NOMO-1 (cell line): Measurements from ENCODE around the gene ZNF286A.
"Not testable (repeated sequence)": the region's sequence is repeated elsewhere in the genome, so short reads cannot be mapped to it uniquely, and the experiment has no call there.

Experiments
- DNase-seq, 2 experiments: peaks; one replicate each; lab custom pipeline; 2025; ENCODE audit not compliant: unreplicated experiment in 2 of 2; lab: John Stamatoyannopoulos, UW

Gene ZNF286A

DNA sequence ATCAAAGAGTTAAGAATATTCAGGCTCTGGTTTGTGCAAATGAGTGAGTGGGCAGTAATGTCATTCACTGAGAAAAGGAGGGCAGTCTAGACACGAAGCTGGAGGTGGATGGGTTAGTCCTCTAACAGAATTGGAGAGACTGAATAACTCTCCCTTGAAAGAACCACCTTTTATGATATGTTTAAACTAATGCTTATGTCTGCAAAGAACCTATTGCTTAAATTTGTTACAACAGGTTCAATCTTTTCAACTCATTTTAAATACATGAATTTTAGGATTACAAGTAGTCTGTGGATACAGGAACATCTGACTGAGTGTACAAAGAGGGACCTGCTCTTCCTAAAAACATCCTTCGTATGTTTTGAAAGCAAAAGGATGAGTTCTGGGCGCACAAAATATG is 585 bp upstream of the ZNF286A start:
- not testable (repeated sequence) for DNase-seq

DNA sequence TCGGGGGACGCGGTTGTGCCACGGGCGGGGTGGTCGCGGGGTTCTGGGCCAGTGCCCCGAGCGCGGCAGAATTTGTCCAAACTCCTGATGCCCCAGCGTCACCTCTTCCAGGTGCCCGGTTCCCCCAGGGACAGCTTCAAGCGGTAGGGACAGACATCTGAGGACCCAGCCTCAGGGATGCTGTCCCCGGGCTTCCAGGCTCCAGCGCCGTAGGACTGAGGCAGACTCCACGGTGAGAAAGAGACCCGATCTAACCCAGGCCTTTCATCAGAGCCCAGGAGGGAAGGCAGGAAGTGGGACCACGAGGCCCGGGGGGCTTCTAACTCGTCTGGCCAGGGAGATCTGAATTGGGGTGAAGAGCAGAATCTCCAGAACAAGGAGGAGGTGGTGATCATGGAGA is 385 bp downstream of the ZNF286A start:
- not testable (repeated sequence) for DNase-seq

DNA sequence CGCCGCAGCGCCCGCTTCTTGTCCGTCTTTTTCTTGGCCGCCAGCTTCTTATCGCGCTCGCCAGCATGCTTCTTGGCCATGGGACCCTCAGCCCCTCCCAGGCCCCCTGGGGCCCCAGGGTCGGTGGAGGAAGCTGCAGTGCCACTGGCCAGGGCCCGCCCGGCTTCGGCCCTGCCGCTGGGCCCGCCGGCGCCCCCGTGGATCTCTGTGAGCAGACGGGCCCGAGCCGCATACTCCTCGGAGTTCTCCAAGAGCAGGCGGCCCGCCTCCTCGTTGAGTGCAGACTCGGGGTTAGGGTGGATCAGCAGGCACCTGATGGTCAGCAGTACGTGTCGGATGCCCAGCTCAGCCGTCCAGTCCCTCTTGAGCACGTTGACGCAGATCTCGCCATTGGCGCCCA is 4.7 kb downstream of the ZNF286A start:
- DNase-seq, result not testable (repeated sequence)

DNA sequence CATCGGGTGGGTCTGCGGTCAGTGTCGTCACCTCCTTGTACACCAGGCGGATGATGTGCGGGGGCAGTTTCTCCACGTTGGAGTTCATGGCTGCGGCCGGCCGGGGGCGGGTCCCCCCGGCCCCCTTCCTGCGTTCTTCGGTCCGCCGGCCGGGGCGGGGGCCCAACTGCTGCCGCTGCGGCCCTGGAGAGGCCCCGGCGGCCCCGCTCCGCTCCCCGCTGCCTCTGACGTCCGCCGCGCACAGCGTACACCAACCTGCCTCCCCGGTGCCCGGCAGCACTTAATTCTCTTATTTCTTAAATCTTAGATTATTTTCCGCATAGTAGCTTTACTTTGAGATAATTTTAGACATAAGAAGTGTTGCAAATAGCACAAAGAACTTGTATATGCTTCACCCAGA is 5.3 kb downstream of the ZNF286A start:
- not testable (repeated sequence) for DNase-seq

DNA sequence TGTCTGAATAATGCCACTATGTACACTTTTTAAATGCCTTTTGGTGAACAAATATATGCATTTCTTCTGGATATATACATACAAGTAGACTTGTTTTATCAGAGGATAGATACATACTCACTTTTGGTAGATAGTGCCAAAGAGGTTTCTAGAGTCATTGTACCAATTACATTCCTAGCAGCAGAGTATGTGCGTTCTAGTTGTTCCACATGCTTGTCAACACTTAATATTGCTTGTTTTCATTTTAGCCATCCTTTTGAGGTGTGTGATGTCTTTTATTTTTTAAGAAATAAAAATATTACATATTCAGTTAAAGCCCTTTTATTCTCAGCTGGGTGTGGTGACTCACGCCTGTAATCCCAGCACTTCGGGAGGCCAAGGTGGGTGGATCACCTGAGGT is 9.3 kb downstream of the ZNF286A start:
- DNase-seq, result not testable (repeated sequence)

DNA sequence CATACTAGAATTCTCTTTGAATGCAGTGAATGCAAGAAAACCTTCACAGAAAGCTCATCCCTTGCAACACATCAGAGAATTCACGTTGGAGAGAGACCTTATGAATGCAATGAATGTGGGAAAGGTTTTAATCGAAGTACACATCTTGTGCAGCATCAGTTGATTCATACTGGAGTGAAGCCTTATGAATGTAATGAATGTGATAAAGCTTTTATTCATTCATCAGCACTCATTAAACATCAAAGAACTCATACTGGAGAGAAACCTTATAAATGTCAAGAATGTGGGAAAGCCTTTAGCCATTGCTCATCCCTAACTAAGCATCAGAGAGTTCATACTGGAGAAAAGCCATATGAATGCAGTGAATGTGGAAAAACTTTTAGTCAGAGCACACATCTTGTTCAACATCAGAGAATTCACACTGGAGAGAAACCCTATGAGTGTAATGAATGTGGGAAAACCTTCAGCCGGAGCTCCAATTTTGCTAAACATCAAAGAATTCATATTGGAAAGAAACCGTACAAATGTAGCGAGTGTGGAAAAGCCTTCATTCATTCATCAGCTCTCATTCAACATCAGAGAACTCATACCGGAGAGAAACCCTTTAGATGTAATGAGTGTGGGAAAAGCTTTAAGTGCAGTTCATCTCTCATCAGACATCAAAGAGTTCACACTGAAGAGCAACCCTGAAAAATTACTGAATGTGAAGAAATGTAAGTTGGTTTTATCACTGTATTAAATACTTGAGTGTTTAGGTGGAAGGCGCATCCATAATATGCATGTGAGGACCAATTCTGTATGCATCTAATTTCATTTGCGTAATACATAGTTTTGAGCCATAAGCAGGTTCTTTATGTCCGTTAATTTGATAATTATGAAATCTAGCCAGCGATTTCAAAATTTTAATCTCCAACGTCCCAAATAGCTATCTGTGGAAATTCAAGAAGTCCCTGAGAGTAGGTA is 17.3 kb downstream of the ZNF286A start:
- DNase-seq, result not testable (repeated sequence)

DNA sequence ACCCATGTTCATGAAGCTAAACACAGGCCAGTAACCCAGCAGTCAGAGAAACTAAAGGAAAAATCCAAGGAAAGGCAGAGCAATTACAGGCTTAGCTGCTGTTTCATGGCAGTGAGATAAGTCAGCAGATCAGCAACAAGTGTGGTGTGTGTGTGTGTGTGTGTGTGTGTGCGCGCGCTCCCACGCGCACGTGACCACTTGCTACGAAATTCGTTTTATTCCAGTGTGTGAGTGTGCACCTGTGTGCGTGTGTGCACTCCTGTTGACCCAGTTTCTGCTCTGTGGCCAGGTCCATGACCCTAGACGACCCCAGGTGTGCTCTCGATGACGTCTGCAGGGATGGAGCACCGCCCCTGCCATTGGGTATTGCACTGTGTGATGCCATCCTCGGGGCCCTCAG is 31.0 kb downstream of the ZNF286A start:
- DNase-seq, result not testable (repeated sequence)

DNA sequence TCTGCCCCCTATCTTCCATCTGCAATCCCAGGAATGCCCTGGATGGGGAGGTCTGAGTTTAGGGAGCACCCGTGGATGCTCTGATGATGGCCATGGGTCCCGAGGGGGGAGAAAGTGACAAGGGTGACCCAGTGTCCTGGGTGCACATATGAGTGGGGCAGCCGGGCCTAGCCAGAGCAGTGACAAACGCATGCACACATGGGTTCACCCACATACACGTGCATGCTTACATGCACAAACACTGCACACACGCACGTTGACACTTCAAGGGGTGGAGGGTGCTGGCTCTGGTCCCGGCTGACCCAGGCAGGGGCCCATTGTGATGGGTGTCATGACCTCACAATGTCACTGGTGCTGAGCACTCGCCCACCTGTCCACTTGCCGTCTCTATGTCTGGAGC is 32.3 kb downstream of the ZNF286A start, which contains the start of gene TBC1D26:
TBC1D26 (plus strand) TSS at position 384 of the 400 bp plus-strand sequence. CDS start 3,066 bp downstream, outside the sequence.
- not testable (repeated sequence) for DNase-seq

DNA sequence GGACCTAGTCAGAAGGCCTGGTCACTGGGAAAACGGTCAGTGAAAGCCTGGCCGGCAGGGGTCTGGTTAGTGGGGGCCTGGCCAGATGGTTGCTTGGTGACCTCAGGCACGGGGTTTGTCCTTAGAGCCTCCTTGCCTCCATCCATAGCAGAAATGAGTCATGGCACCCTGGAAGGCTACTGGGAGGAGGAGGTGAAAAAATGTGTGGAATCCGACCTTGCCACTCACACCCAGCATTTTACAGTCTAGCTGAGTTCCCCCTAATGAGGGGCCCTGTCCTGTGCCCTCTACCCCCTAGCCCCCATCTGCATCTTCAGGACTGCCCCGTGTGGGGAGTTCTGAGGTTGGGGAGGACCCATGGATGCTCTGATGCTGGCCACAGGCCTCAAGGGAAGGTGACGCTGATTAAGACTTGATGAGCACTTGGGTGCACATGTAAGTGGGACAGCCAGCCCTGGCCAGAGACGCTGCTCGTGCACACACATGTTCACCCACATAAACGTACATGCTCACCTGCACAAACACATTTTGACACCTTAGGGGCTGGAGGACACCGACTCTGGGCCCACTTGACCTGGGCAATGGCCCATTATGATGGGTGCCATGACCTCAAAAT is 33.7 kb downstream of the ZNF286A start:
- not testable (repeated sequence) for DNase-seq

DNA sequence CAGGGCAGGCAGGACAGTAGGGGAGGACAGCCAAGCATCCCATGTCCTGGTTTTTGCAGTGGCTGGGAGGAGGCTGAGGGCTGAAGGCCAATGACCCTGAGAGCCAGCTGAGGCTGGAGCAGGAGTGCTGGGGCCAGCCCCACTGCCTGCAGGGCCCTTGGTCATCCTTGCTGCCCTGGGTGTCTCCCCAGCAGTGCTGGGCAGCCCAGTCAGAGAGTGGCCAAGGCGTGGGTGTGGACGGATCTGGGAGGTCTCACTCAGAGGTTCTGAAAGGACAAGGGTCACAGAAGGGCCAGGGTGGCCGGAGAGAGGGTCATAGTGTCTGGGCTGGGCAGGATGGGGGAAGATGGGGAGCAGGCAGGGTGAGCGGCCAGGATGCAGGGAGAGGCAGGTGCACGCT is 37.0 kb downstream of the ZNF286A start:
- not testable (repeated sequence) for DNase-seq

DNA sequence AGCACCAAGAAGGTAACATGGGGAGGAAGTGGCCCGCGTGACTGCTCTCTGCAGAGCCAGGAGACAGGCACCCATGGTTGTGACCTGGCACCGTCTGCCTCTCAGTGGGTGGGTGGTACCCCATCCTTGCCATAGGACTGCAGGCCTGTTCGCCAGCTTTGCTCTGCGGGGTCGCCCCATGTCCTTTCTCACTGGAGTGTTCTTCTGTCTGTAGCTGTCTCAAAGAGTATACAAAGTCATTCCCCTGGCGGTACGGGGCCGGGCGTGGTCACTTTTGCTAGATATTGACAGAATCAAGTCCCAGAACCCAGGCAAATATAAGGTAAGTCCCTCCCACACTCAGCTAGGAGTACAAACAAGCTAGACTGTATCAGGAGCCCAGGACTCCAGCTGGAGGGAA is 38.5 kb downstream of the ZNF286A start:
- DNase-seq, result no peak

DNA sequence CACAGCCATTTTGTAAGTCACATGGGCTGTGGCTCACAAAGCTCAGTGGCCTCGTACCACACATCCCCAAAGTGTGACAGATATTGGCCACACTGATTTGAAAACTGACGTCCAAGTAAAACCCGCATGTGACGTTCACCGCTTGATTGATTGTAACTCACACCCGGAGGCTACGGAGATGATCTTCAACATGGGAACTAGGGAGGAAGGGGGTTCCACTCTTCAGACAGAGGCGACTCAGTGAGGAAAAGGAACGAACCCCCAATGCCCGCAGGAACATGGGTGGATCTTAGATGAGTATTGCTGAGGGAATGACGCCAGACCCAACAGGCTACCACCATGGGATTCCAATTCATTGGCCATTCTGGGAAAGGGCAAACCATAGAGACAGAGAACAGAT is 39.7 kb downstream of the ZNF286A start:
- not testable (repeated sequence) for DNase-seq

DNA sequence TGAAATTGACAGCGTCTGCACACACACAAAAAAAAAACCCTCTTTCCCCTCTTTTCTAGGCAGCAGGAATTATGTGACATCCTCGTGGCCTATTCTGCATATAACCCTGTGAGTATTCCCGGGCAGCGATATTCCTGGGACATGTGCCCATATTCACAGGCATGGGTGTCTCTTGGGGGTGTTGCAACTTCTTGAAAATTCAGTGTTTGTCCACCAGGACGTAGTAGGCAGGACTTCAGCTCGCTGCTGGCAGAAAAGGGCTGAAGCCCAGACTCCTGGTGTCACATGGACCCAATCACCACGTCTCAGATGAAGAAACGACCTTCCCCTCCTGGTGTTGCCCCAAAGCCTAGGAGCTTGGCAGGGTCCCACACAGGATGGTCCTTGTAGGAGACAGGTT is 40.5 kb downstream of the ZNF286A start:
- DNase-seq, result not testable (repeated sequence)

DNA sequence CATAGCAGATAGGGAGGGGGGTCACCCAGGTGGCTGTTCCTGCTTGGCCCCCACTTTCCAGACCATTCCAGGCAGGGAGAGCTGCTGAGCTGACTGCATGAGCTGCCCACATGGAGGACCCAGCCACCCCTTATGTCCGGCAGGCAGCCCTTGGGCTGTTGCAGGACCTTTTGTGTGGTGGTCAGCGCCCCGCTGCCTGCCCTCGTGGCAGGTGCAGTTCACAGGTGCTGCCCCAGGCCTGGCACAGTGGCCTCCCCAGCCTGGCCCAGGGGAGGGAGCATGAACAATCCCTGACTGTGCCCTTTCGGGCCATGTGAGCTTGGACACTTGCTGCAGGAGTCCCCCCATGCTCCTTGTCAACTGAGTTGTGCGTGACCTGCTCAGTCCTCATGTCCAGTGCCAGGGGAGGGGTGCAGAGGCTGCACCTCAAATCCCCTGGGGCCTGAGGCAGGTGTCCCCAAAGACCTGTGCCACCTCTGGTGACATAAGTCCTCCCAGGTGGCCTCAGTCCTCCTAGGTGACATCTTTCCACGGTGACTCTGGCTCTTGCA is 41.1 kb downstream of the ZNF286A start:
- no peak for DNase-seq

DNA sequence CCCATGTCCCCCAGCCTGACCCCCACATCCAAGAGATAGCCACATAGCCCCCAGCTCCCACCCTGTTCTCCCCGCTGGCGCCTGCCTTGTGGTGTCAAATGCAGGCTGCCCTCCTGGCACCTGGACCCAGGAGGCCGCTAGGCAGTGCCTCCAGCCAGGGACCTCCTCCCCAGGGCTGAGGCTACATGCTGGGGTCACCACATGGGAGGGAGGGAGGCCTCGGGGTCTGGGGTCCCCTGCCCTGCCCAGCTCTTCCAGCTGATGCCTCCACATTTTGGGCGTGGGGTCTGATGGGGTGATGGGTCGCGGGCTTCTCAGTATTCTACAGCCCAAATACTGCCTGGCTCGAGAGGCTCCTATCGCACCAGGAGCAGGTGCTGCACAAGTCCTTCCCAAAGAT is 42.1 kb downstream of the ZNF286A start:
- no peak for DNase-seq

DNA sequence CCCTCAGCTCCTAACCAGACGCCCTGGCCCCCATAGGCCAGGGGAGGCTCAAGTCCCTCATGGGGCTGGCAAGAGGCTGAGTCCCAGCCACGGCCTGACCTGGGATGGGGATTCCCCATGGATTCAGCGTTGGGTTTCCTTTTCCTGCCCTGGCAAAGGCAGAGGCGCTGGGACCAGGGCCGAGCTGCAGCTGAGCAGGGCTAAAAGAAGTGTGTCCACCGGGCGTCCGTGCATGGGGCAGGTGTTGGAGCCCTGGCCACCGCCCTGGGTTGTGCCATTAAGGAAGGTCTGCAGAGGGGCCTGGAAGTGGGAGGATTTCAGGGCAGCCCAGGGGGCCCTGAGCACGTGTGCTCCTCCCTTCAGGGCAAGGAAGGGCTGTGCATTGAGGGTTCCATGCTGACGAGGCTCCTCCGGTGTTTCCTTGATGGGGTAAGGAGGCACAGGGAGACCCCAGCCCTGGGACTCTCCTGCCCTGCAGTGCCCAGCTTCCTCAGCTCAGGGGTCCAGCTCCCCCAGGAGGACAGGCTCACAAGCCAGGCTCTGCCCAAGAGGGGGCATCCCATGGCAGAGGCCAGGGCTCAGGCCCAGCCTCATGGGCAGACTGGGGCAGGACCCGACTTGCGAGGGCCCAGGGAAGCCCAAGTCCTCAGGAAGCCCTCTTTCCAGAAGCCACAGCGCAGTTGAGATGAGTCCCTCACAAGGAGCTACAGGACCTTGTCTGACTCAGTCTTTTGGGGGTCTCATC is 42.7 kb downstream of the ZNF286A start:
- no peak for DNase-seq

DNA sequence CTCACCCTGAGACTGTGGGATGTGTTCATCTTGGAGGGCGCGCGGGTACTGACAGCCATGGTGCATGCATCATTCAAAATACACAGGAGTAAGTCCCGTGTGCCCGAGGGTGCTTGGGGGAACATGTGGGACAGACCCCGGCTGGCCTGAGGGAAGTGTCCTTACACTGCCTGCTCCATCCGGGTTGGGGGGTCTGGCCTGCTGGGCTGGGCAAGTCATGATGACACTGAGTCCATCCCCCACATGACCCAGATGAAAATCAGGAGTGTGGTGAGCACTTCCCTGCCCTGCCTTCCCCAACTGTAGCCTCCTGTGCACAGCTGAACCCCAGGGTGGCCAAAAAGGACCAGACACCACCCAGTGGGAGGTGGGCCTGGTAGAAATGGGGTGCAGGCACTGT is 43.4 kb downstream of the ZNF286A start:
- no peak for DNase-seq

DNA sequence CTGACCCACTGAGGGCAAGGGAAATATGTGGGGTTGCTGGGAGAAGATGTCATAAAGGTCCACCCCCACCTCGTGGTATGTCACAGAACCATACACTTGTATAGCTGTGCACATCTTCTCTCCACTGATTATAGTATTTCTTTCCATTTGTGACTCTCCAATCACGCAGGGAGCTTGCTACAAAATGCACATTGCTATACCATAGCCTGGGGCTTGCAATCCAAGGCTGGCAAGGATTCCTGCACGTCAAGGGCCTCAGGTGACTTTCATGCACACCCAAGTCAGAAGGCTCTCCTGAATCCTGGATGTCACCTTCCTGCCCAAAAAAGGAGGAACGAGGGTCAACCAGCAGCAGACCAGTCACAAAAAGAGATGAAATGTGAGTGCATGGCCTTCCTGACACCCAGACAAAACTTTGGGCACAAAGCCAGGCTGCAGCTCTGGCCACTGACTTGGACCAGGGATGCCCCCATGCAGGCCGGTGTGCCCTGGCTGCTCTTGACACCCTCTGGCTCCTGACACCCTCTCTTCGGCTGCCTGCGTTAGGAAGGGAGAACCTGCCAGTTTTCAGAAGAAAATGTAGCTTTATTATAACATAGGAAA is 44.6 kb downstream of the ZNF286A start:
- no peak for DNase-seq

DNA sequence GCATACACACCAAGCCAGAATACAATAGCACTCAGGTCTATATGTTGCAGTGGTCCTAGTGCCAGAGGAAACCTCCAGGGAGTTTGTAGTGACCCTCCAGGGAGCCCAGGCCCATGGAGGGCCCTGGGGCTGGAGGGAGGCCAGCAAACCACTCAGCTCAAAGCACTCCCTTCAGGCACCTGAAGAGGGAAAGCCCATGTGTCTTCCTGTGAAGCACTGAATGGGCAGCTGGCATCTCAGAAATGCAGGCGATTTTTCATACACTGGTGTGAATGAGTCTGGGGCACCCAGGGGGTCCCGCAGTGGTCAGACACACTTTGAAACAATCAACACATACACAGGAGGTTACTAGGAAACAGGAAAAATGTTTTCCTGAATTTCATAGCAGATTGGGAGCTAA is 45.3 kb downstream of the ZNF286A start:
- DNase-seq, result no peak

DNA sequence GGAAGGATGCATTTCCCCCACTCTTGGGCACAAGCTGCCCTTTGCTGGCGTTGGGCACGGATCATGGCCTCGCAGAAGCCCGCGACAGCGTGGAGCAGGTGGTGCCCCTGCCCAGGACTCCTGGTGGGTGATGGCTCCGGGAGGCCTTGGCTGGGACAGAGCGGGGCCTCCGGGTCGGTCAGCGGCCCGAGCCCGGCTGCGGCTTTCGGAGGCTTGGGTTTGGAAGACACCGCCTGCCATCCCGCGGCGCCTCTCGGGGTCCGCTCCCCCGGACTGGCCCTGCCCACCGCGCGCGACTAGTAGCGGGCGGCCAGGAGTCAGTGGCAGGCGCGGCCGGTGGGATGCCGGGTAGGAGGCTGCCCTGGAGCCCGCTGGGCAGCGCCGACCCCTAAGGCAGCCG is 49.9 kb downstream of the ZNF286A start:
- not testable (repeated sequence) for DNase-seq
